GM23248 (cell line): ENCODE results near the gene BAX. TPM values are rescaled to one million over a fixed set of nuclear protein-coding genes. Genes with fewer than 3 reads are reported as not detected.

Experiments
- DNase-seq: peaks from one replicate; pipeline ENCODE4 v3.0.0-alpha.2; 2015
- H2AFZ ChIP-seq: fragments of 200-600 bp; sonication (generic); 2 replicates; pipeline ENCODE4 v1.6.1; 2016; ENCODE audit warnings: antibody characterized with exemption
- H3F3A ChIP-seq: fragments of 200-600 bp; sonication (generic); 2 replicates; pipeline ENCODE4 v1.6.1; 2016; ENCODE audit warnings: mild to moderate bottlenecking, antibody characterized with exemption, mixed run types; ENCODE audit not compliant: insufficient read depth
- H3K27ac ChIP-seq: fragments of 200-600 bp; sonication (generic); 2 replicates; pipeline ENCODE4 v1.5.1; 2016; ENCODE audit warnings: mild to moderate bottlenecking
- H3K27me3 ChIP-seq: fragments of 200-600 bp; sonication (generic); replicated peaks from 2 replicates; pipeline ENCODE4 v1.6.1; 2016; ENCODE audit warnings: mild to moderate bottlenecking; ENCODE audit not compliant: insufficient read depth
- H3K36me3 ChIP-seq: fragments of 200-600 bp; sonication (generic); 2 replicates; pipeline ENCODE4 v1.6.1; 2016; ENCODE audit warnings: low read depth, mild to moderate bottlenecking
- H3K4me1 ChIP-seq: fragments of 200-600 bp; sonication (generic); 2 replicates; pipeline ENCODE4 v1.6.1; 2016; ENCODE audit warnings: mild to moderate bottlenecking; ENCODE audit not compliant: insufficient read depth
- H3K4me2 ChIP-seq: fragments of 200-600 bp; sonication (generic); one replicate; pipeline ENCODE4 v1.6.1; 2016; ENCODE audit warnings: mild to moderate bottlenecking; ENCODE audit not compliant: unreplicated experiment
- H3K4me3 ChIP-seq: fragments of 200-600 bp; sonication (generic); 2 replicates; pipeline ENCODE4 v1.5.1; 2016; ENCODE audit warnings: mild to moderate bottlenecking
- H3K79me2 ChIP-seq: fragments of 200-600 bp; sonication (generic); 2 replicates; pipeline ENCODE4 v1.6.1; 2016; ENCODE audit warnings: mild to moderate bottlenecking; ENCODE audit not compliant: insufficient read depth
- H3K9ac ChIP-seq: fragments of 200-600 bp; sonication (generic); 2 replicates; pipeline ENCODE4 v1.6.1; 2016; ENCODE audit warnings: mild to moderate bottlenecking
- H3K9me2 ChIP-seq: fragments of 200-600 bp; sonication (generic); 2 replicates; pipeline ENCODE4 v1.6.1; 2016; ENCODE audit warnings: mixed run types, mild to moderate bottlenecking, moderate library complexity; ENCODE audit not compliant: insufficient read depth
- H3K9me3 ChIP-seq: fragments of 200-600 bp; sonication (generic); one replicate; pipeline ENCODE4 v1.6.1; 2017; ENCODE audit warnings: low read depth
- H4K20me1 ChIP-seq: fragments of 200-600 bp; sonication (generic); 2 replicates; pipeline ENCODE4 v1.6.0; 2016; ENCODE audit not compliant: insufficient read depth
- EZH2 ChIP-seq: fragments of 200-600 bp; sonication (generic); IDR thresholded peaks from 2 replicates; pipeline ENCODE4 v1.6.1; 2018; ENCODE audit warnings: antibody characterized with exemption, mild to moderate bottlenecking; ENCODE audit not compliant: insufficient read depth, poor library complexity, severe bottlenecking
- EZH2phosphoT487 ChIP-seq: fragments of 200-600 bp; sonication (generic); IDR thresholded peaks from 2 replicates; pipeline ENCODE4 v1.6.1; 2018; ENCODE audit warnings: antibody characterized with exemption, moderate library complexity, mild to moderate bottlenecking, low read depth; ENCODE audit not compliant: insufficient read depth
- WGBS, 2 experiments: methylation state at CpG; one replicate each; pipeline ENCODE4 v1.1.6; 2015 to 2017; ENCODE audit warnings: low lambda C conversion rate in 2 of 2, low coverage in 1 of 2; ENCODE audit errors: missing lambda C conversion rate in 2 of 2; 5-methylcytosine and 5-hydroxymethylcytosine counted together
- in situ Hi-C: fragments of 300-500 bp; cut with MboI; formaldehyde crosslinking; loops from 2 replicates; pipeline ENCODE4 v1.15.0; 2020
- polyA plus RNA-seq: library from polyadenylated mRNA; unstranded; fragments of >200 nt; fragmentation: Nextera tagmentation; extraction: Ambion mirVana; gene quantifications from 2 replicates; pipeline ENCODE4 v1.2.1, GENCODE V29; 2016
- total RNA-seq: library from RNA; depleted of rRNA; stranded (reverse); fragments of >200 nt; shearing (Covaris generic); gene quantifications from 2 replicates; pipeline ENCODE4 v1.2.3, GENCODE V29; 2014

Gene BAX
- total and polyA plus RNA-seq, 2 experiments from 2014 or later, result 97.3 to 106 TPM

GRCh38 chr19:48989701-48990291 is 35.1 kb downstream of the BAX start:
- H3K79me2 ChIP-seq, result peaks cover 69% of the 10 kb centered on the region
- no peak for DNase-seq
- no peaks in the 10 kb centered on the region for H3K27me3 ChIP-seq
- 69 to 80% methylated on average over 14 to 17 of the region's 17 CpGs for WGBS, 2 experiments
- H3K4me2 ChIP-seq, result no peak overlapping the region
- H2AFZ ChIP-seq, result no peak overlapping the region
- in situ Hi-C loops, result no loop called here
- no peak overlapping the region for H3K4me3 ChIP-seq
- no peaks in the 10 kb centered on the region for H3K9me3 ChIP-seq
- H3K36me3 ChIP-seq, result peaks cover 30% of the 10 kb centered on the region
- TF ChIP-seq EZH2phosphoT487 (no peak), EZH2 (no peak)
- peaks cover 14% of the 10 kb centered on the region; the same call in 1 of the 2 replicates for H3K4me1 ChIP-seq
- 0 out of 2 replicates have a peak, but pooled peaks cover 4% of the 10 kb centered on the region for H4K20me1 ChIP-seq
- no peak overlapping the region for H3K27ac ChIP-seq
- 0 out of 2 replicates have a peak, but pooled peaks cover 5% of the 10 kb centered on the region for H3F3A ChIP-seq
- no peaks in the 10 kb centered on the region for H3K9me2 ChIP-seq
- peak overlapping the region; percentile 20; the same call in 1 of the 2 replicates for H3K9ac ChIP-seq

GRCh38 chr19:48990400-48990799 is 35.7 kb downstream of the BAX start:
- H3K4me2 ChIP-seq, result peak overlapping the region; percentile 11
- in situ Hi-C loops, result no loop called here
- no peaks in the 10 kb centered on the region for H3K27me3 ChIP-seq
- WGBS, 2 experiments, result 61 to 67% methylated on average over 4 of the region's 4 CpGs
- no peaks in the 10 kb centered on the region for H3K9me2 ChIP-seq
- no peak overlapping the region for H3K27ac ChIP-seq
- no peak overlapping the region for H3K4me3 ChIP-seq
- 0 out of 2 replicates have a peak, but pooled peaks cover 4% of the 10 kb centered on the region for H4K20me1 ChIP-seq
- TF ChIP-seq EZH2 (no peak), EZH2phosphoT487 (no peak)
- H3K36me3 ChIP-seq, result peaks cover 24% of the 10 kb centered on the region; the same call in 1 of the 2 replicates
- no peak overlapping the region for H2AFZ ChIP-seq
- peak; percentile 36 for DNase-seq
- H3K4me1 ChIP-seq, result peaks cover 17% of the 10 kb centered on the region; the same call in 1 of the 2 replicates
- H3K9me3 ChIP-seq, result no peaks in the 10 kb centered on the region
- H3F3A ChIP-seq, result 0 out of 2 replicates have a peak, but pooled peaks cover 5% of the 10 kb centered on the region
- peak overlapping the region; percentile 20; the same call in 1 of the 2 replicates for H3K9ac ChIP-seq
- H3K79me2 ChIP-seq, result peaks cover 75% of the 10 kb centered on the region

GRCh38 chr19:48991011-48991609 is 36.4 kb downstream of the BAX start:
- Histone ChIP-seq H2AFZ (no peak overlapping the region), H3K9me3 (no peaks in the 10 kb centered on the region), H3K9me2 (no peaks in the 10 kb centered on the region), H3K4me2 (peak overlapping the region; percentile 92), H4K20me1 (0 out of 2 replicates have a peak, but pooled peaks cover 4% of the 10 kb centered on the region), H3K27ac (no peak overlapping the region), H3K4me3 (peak overlapping the region; percentile 97), H3K36me3 (peaks cover 21% of the 10 kb centered on the region; the same call in 1 of the 2 replicates), H3F3A (0 out of 2 replicates have a peak, but pooled peaks cover 5% of the 10 kb centered on the region), H3K79me2 (peaks cover 82% of the 10 kb centered on the region), H3K27me3 (no peaks in the 10 kb centered on the region), H3K4me1 (peaks cover 17% of the 10 kb centered on the region; the same call in 1 of the 2 replicates), H3K9ac (peak overlapping the region; percentile 99)
- DNase-seq, result no peak
- 74% methylated on average over 19 to 22 of the region's 22 CpGs for WGBS, 2 experiments
- no peak for TF ChIP-seq EZH2phosphoT487
- no peak for TF ChIP-seq EZH2
- in situ Hi-C loops, result no loop called here

GRCh38 chr19:48991873-48992580 is 37.4 kb downstream of the BAX start:
- in situ Hi-C loops, result no loop called here
- H2AFZ ChIP-seq, result peak overlapping the region; percentile 64
- H3K4me1 ChIP-seq, result peaks cover 17% of the 10 kb centered on the region; the same call in 1 of the 2 replicates
- H3K9ac ChIP-seq, result peak overlapping the region; percentile 99
- peaks cover 87% of the 10 kb centered on the region for H3K79me2 ChIP-seq
- TF ChIP-seq EZH2phosphoT487 (no peak), EZH2 (no peak)
- no peaks in the 10 kb centered on the region for H3K9me2 ChIP-seq
- 0 out of 2 replicates have a peak, but pooled peaks cover 4% of the 10 kb centered on the region for H4K20me1 ChIP-seq
- H3K27ac ChIP-seq, result peak overlapping the region; percentile 96
- peak; percentile 92 for DNase-seq
- 3% methylated on average over 7 to 8 of the region's 8 CpGs for WGBS, 2 experiments
- peaks cover 14% of the 10 kb centered on the region; the same call in 1 of the 2 replicates for H3K36me3 ChIP-seq
- 0 out of 2 replicates have a peak, but pooled peaks cover 5% of the 10 kb centered on the region for H3F3A ChIP-seq
- H3K27me3 ChIP-seq, result no peaks in the 10 kb centered on the region
- peak overlapping the region; percentile 92 for H3K4me2 ChIP-seq
- no peaks in the 10 kb centered on the region for H3K9me3 ChIP-seq
- H3K4me3 ChIP-seq, result peak overlapping the region; percentile 97
